Osteocyte (in vitro differentiated cells): ENCODE data around the gene PRKACG. TPM values are rescaled to one million over a fixed set of nuclear protein-coding genes. Genes with fewer than 3 reads are reported as not detected.

Experiments
- DNase-seq: peaks from one replicate; pipeline ENCODE4 v3.0.0; 2021; ENCODE audit warnings: mixed read lengths; ENCODE audit not compliant: unreplicated experiment; ENCODE audit errors: extremely low spot score
- H3K27ac Mint-ChIP-seq: one replicate; pipeline ENCODE4 v1.8.0; 2021; ENCODE audit warnings: mild to moderate bottlenecking, mixed read lengths; ENCODE audit not compliant: unreplicated experiment
- H3K27me3 Mint-ChIP-seq: one replicate; pipeline ENCODE4 v1.8.0; 2021; ENCODE audit warnings: mixed read lengths; ENCODE audit not compliant: unreplicated experiment
- H3K36me3 Mint-ChIP-seq: one replicate; pipeline ENCODE4 v1.8.0; 2021; ENCODE audit warnings: mixed read lengths; ENCODE audit not compliant: unreplicated experiment
- H3K4me1 Mint-ChIP-seq: one replicate; pipeline ENCODE4 v1.8.0; 2021; ENCODE audit warnings: mixed read lengths; ENCODE audit not compliant: unreplicated experiment
- H3K4me3 Mint-ChIP-seq: one replicate; pipeline ENCODE4 v1.8.0; 2021; ENCODE audit warnings: mild to moderate bottlenecking, moderate library complexity, mixed read lengths; ENCODE audit not compliant: unreplicated experiment
- H3K9me3 Mint-ChIP-seq: one replicate; pipeline ENCODE4 v1.8.0; 2021; ENCODE audit warnings: mixed read lengths; ENCODE audit not compliant: unreplicated experiment
- total RNA-seq: library from RNA; stranded (reverse); gene quantifications from 2 replicates; pipeline ENCODE4 v1.2.1, GENCODE V29; 2021
- TF ChIP-seq, protein P1 (sequence below): fragments of 200-600 bp; sonication (generic); IDR thresholded peaks from 2 replicates; pipeline ENCODE4 v1.5.0; 2021; ENCODE audit warnings: antibody characterized with exemption, mild to moderate bottlenecking, moderate library complexity

The PRKACG gene
- total RNA-seq, 1 donor from 2014 or later = not detected

- no peaks in the 10 kb centered on the region for H3K27me3 Mint-ChIP-seq
- peak within 1 kb of the TSS; percentile 67 for H3K27ac Mint-ChIP-seq
- peaks cover 14% of the 10 kb centered on the region for H3K4me1 Mint-ChIP-seq
- no peaks in the 10 kb centered on the region for H3K36me3 Mint-ChIP-seq
- peak within 1 kb of the TSS; percentile 95 for H3K4me3 Mint-ChIP-seq
- no peaks in the 10 kb centered on the region for H3K9me3 Mint-ChIP-seq
- TF ChIP-seq, protein P1, sequence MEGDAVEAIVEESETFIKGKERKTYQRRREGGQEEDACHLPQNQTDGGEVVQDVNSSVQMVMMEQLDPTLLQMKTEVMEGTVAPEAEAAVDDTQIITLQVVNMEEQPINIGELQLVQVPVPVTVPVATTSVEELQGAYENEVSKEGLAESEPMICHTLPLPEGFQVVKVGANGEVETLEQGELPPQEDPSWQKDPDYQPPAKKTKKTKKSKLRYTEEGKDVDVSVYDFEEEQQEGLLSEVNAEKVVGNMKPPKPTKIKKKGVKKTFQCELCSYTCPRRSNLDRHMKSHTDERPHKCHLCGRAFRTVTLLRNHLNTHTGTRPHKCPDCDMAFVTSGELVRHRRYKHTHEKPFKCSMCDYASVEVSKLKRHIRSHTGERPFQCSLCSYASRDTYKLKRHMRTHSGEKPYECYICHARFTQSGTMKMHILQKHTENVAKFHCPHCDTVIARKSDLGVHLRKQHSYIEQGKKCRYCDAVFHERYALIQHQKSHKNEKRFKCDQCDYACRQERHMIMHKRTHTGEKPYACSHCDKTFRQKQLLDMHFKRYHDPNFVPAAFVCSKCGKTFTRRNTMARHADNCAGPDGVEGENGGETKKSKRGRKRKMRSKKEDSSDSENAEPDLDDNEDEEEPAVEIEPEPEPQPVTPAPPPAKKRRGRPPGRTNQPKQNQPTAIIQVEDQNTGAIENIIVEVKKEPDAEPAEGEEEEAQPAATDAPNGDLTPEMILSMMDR = peak; percentile 100
- peak; percentile 96 for DNase-seq
Observed at GRCh38 chr9:69035438-69036308, 21.8 kb upstream of the PRKACG start, which contains the start of gene FXN. Gene FXN (plus strand): TSS chr9:69035752. CDS start chr9:69035783, 31 bp downstream.

DNA sequence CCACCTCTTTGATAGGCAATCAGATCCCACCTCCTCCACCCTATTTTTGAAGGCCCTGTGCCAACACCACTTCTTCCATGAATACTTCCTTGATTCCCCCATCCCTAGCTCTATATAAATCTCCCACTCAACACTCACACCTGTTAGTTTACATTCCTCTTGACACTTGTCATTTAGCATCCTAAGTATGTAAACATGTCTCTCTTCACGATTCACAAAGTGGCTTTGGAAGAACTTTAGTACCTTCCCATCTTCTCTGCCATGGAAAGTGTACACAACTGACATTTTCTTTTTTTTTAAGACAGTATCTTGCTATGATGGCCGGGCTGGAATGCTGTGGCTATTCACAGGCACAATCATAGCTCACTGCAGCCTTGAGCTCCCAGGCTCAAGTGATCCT is 20.2 kb upstream of the PRKACG start:
- TF ChIP-seq, protein P1 = no peak
- H3K4me1 Mint-ChIP-seq = peaks cover 14% of the 10 kb centered on the region
- peaks cover 7% of the 10 kb centered on the region for H3K9me3 Mint-ChIP-seq
- no peak for DNase-seq
- H3K4me3 Mint-ChIP-seq = no peak overlapping the region
- no peaks in the 10 kb centered on the region for H3K36me3 Mint-ChIP-seq
- no peak overlapping the region for H3K27ac Mint-ChIP-seq
- no peaks in the 10 kb centered on the region for H3K27me3 Mint-ChIP-seq

DNA sequence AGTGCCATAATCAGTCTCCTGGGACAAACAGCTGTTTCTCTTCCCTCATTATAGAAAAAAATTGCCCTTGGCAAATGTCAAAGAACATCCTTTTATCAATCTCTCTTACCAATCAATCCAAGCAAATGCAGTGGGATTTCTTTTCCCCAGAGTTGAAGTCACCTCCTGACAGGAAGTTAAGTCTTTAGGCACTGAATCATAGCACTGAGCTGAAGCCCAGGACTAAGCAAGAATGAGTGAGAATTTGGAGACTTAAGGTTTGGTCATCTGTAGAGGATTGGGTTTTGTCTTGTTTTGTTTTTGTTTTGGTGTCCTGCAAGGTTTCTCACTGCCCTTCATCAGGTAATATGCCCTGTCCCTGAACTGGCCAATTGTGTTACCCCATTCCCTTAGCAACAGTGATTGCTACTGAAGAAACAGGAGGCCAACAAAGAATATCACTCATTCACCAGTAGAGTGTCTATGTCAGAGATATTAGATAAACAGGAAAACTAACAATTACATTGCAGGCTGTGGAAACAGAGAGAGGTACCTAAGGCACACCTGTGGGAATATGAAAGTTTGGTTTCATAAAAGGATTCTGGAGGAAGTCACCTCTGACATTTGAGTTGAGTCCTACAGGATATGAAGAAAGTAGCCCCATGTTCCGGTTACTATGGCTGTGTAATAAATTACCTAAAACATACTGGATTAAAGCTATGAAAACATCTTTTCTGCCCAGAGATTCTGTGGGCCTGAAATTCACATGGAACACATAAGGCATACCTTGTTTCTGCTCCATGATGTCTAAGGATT is 17.1 kb upstream of the PRKACG start:
- DNase-seq = no peak
- TF ChIP-seq, protein P1 = no peak
- H3K27me3 Mint-ChIP-seq = peaks cover 4% of the 10 kb centered on the region
- H3K4me3 Mint-ChIP-seq = no peak overlapping the region
- H3K4me1 Mint-ChIP-seq = peaks cover 4% of the 10 kb centered on the region
- H3K27ac Mint-ChIP-seq = no peak overlapping the region
- peaks cover 7% of the 10 kb centered on the region for H3K9me3 Mint-ChIP-seq
- H3K36me3 Mint-ChIP-seq = no peaks in the 10 kb centered on the region

GRCh38 chr9:69029535-69029934 is 15.6 kb upstream of the PRKACG start:
- Mint-ChIP-seq H3K9me3 (peaks cover 7% of the 10 kb centered on the region), H3K4me3 (no peak overlapping the region), H3K36me3 (no peaks in the 10 kb centered on the region), H3K4me1 (no peaks in the 10 kb centered on the region), H3K27me3 (peaks cover 9% of the 10 kb centered on the region), H3K27ac (no peak overlapping the region)
- TF ChIP-seq, protein P1 = no peak
- DNase-seq = no peak

DNA sequence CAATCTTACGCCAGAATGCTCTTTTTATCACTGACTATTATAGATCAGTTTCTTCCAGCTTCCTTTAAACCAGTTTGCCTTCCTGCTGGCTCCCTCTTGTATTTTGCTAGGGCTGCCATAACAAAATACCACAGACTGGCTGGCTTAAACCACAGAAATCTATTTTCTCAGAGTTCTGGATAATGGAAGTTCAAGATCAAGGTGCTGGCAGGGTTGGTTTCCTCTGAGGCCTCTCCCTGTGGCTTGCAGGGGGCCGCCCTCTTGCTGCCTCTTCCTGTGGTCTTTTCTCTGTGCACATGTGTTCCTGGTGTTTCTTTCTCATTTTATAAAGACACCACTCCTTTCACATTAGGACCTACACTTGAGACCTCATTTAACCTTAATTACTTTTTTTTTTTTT is 14.8 kb upstream of the PRKACG start:
- Mint-ChIP-seq H3K4me1 (no peaks in the 10 kb centered on the region), H3K9me3 (peaks cover 7% of the 10 kb centered on the region), H3K4me3 (no peak overlapping the region), H3K27me3 (peaks cover 17% of the 10 kb centered on the region), H3K36me3 (no peaks in the 10 kb centered on the region), H3K27ac (no peak overlapping the region)
- TF ChIP-seq, protein P1 = no peak
- no peak for DNase-seq
